ENCODE measurements around the gene TRRAP.

GRCh38 chr7:99008181-99008631, 129.9 kb downstream of the TRRAP start:
- TF ChIP-seq CTCF (IDR thresholded peaks at IDR 0.05): no peak
- no peak for TF ChIP-seq POLR2A (IDR thresholded peaks at IDR 0.05)

Data from esophagus squamous epithelium (tissue), 4 donors.